Stimulated activated CD4-positive, alpha-beta T cell treated with anti-CD3 and anti-CD28 coated beads, TNF-alpha, amount 100 ng/mL, for 24 hours (primary cell): ENCODE results near the gene SELE.
A peak's percentile ranks its signal among the peaks of the same experiment; 100 is the strongest.
"Not testable (repeated sequence)": the region's sequence is repeated elsewhere in the genome, so short reads cannot be mapped to it uniquely, and the experiment has no call there.

ENCODE experiments used
- DNase-seq, 3 experiments: peaks; one replicate each; pipeline ENCODE4 v3.0.0-alpha.2; 2020; ENCODE audit warnings: low read depth in 3 of 3

The SELE gene

DNA sequence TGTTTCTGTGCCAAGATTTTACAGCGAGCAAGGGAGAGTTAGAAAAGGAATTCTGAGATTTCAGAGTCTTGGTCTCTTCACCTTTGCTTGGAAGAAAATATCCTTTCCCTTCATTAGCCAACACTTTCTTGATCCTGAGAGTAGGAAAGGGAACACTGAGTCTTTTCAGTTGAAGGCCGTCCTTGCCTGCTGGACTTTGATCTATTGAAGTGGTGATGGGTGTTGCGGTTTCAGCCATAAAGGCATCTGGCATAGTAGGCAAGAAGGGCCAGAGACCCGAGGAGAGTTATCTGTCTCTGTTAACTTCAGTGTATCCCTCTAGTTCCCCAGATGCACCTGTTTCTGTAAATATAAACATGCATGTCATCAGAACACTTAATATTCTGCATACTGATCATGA lies 9.7 kb downstream of the SELE start:
- no peak for DNase-seq

DNA sequence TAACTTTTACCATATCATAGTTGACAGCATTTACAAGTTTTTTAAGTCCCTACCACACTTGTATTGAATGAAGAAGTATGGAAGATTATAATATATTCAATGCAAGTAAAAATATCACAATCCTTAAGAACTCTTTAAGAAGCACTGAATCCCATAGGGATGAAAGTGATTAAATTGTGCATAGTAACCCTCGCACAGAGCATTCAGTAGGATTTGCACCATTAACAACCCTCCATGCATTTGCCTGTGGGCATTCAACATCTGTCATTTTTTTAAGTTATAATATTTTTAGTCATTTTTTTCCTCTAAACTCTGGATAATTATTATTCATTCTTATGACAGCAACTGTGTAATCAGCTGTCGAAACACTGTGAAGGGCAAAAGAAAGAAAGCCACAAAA lies 10.1 kb downstream of the SELE start:
- DNase-seq = no peak

DNA sequence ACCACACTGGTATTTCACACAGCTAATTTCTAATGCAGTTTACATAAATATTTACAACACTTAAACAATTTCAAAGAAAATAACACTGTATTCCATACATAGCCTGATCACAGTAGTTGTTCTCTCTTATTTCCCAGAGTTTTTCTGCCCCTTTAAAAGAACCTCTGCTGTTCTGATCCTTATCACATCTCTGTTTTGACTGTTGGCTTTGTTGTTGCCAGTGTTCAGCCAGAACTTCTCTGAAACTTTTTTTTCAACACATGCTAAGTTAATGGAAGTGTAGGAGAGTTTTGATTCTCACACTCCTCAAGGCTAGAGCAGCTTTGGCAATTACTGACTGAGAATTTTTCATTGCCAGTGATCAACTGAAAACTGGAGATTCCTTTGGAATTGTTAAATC lies 11.1 kb downstream of the SELE start:
- DNase-seq = no peak

DNA sequence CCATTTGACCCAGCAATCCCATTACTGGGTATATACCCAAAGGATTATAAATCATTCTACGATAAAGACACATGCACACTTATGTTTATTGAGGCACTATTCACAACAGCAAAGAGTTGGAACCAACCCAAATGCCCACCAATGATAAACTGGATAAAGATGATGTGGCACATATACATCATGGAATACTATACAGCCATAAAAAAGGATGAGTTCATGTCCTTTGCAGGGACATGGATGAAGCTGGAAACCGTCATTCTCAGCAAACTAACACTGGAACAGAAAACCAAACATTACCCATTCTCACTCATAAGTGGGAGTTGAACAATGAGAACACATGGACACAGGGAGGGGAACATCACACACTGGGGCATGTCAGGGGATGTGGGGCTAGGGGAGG lies 18.8 kb downstream of the SELE start:
- DNase-seq = not testable (repeated sequence)

DNA sequence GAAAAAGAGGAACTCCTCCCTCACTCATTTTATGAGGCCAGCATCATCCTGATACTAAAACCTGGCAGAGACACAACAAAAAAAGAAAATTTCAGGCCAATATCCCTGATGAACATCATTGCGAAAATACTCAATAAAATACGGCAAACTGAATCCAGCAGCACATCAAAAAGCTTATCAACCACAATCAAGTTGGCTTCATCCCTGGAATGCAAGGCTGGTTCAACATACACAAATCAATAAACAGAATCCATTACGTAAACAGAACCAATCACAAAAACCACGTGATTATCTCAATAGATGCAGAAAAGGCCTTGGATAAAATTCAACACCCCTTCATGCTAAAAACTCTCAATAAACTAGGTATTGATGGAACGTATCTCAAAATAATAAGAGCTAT lies 20.8 kb downstream of the SELE start:
- DNase-seq = not testable (repeated sequence)

DNA sequence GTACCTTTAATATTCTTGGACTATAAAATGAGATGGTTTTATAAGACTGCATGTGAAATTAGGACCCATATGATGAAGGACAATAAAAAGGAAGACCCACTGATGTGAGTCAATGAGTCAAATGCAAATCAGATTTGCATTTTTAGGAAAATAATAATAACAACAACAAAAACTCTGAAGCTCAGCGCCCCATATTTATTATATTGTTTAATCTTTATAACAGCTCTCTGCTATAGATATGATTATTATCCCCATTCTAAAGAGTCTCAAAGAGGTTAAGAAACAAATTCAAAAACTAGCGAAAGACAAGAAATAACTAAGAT lies 21.6 kb downstream of the SELE start:
- no peak for DNase-seq

DNA sequence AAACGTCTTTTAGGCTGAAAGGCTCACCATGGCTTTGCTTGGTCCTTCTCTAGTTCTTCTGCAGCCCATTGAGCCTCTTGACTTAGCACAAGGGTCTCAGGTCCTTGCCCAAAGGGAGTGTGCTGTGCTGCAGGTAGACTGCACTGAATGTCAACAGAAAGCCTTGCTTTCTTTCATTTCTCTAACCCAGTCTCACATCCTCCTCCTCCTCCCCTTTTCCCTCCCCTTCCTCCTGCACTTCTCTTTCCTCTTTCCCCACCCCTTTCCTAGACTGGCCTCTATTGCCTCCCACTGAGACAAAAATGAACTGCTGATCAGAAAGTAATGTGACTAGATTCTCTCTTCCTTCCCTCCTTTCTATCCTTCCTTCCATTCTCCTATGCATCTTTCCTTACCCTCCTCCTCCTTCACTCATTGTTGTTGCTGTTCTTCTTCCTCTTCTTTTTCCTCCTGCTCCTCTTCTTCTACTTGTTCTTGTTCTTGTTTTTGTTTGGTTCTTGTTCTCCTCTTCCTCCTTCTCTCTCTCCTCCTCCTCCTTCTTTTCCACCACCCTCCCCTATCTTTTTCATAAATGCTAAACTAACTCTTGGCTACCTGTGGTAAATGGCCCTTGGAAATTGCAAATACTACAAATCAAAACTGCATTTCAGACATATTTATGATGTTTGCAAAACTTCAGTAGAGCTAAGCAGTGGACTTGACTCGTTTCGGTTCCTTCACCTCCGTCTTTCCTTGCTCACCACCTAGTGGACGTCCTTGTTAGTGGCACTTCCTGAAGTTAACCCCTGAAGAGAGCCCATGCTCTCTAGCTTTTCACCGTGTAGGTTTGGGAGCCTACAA lies 22.2 kb downstream of the SELE start, which contains the start of gene SELL:
TSS of gene SELL (minus strand) at position 152 of the 840 bp plus-strand sequence. CDS start at position 30, 122 bp downstream.
- peak; percentile 55 to 70 (median 64) for DNase-seq

DNA sequence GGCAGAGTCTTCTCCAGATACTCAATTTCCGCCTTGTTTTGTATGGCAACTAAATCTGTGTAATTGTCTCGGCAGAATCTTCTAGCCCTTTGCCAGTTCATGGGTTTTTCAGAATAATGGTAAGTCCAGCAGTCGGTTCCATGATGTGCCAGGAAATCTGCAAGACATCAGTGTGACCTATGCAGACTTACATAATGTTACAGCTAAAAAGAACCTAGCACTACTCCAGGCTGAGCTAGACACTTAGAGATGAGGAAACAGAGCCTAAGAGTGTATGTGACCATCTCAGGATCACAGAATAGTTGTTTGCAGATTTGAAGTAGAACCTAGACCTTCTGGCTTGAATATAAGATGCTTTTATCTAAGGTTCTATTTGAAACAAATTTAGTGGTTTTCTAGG lies 25.2 kb downstream of the SELE start:
- no peak for DNase-seq

DNA sequence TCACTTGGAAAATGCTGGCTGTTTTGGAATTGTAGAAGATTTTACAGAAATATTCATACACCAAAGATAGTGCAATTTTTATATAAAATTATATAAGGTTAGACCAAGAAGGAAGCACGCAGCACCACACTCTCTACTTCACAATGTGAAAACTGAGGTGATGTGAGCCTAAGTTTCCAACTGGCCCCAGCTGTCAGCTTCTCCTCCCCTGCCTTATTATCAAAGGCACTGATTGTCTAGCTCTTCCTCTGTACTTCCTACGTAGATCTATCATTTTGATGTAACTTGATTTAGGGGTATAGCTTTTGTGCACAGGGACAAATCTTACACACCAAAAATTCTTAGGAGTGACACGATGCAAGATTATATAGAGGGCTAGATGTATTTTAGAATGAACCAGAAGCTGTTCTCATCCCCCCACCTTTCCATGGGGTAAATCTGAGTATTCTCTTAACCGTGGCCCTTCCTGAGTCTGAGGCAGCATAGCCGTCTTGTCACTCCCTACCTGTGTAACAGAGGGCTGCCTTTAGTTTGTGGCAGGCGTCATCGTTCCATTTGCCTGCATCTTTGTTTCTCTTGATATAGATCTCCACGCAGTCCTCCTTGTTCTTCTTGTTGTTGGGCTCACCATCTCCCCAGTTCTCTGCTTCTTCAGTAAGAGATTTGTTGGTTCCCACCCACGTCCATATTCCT lies 25.8 kb downstream of the SELE start:
- DNase-seq = no peak

DNA sequence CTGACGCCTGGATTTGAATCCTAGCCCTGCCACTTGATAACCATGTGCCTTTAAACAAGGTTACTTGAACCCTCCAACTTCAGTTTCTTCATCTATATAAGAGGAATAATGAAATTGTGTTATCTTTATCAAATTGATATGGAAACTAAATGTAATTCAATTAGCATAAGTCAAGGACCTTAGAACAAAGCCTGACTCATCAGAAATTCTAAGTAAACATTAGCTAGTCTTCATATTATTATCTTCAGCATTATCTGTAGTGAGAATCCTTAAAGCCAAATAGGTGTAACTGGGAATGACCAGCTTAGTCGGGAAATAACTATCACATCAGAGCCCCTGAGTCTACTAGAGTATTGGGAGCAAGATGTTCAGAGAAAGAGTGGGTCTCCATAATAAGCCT lies 29.1 kb downstream of the SELE start:
- DNase-seq = no peak

DNA sequence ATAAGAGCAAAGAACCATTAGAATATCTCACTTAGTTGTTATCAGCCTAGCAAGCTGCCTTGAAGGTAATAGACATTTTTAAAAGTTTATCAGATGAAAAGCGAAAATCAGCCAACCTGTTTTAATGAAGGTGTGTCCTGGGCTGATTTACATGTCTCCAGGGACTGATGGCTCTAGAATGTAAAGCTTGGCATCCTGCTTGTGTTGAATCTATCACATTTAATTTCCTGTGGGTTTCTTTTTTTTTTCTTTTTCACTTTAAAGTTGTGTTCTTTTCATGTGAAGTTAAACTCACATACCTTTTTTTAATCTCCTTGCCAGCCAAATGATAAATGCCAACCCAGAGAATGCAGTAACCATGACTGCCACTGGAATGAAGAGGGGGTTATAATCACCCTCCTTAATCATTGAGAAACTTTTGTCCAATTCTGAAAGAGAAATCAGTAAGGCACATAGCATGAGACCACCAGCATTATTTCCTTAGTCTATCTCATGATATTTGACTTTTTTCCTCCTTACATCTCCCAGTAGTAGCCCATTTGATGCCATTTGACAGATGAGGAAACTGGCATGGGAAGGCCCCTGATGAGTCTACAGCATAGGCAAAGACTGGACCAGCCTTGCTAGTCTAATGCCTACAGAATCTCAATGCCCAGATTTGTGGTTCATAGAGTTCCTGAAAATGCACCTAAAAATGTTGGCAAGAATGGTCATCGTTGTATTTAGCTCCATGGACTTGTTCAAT lies 32.4 kb downstream of the SELE start:
- DNase-seq = no peak

DNA sequence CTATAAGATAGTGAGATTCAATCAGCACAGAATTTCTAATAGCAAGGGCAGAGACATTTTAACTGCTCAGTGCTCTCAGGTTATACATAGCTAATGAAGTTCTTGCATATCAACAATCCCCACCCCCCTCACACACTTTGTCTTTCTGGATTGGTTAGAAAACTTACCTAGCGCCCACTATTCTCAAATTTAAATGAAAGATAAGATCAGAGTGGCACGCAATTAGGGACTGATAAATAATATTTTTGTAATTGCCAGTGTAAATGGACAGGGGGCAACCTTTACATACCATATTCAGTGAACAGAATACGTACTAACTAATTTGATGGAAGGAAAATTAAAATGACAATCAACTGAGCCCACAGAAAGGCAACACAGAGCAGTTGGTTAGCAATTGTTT lies 34.2 kb downstream of the SELE start:
- DNase-seq = no peak

DNA sequence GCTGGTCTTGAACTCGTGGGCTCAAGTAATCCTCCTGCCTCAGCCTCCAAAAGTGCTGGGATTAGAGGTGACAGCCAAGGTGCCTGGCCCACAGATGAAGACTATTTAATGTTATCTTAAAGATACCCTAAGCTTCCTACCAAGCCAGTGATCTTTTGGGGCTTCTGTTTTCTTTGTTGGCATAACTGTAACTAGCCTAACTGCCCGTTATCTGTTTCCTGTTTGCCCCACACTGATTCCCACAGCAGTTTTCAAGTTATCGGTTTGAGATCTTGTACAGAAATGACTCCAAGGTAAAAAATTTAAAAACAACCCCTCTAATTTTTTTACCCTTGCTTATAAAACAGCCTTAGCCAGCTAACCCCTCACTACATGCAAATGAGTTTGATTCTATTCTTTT lies 34.9 kb downstream of the SELE start:
- DNase-seq = no peak

DNA sequence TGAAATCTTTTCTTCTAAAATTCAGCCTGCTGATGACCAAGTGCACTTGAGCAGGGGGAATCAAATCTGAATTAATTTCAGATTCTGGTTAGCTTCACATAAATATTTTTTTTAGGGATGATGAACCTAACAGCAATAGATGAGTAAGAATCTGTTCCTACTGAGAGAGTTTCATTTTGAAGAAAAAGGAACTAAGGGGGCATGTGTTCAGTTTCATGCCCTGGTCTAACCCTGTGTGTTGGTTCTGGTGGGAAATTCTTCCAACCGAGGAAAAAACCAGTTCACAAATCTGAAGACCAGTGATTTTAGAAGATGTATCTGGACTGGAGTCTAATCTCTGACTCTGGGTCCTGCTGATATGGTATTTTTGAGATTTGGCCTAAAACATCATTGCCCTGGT lies 36.1 kb downstream of the SELE start:
- DNase-seq = no peak

DNA sequence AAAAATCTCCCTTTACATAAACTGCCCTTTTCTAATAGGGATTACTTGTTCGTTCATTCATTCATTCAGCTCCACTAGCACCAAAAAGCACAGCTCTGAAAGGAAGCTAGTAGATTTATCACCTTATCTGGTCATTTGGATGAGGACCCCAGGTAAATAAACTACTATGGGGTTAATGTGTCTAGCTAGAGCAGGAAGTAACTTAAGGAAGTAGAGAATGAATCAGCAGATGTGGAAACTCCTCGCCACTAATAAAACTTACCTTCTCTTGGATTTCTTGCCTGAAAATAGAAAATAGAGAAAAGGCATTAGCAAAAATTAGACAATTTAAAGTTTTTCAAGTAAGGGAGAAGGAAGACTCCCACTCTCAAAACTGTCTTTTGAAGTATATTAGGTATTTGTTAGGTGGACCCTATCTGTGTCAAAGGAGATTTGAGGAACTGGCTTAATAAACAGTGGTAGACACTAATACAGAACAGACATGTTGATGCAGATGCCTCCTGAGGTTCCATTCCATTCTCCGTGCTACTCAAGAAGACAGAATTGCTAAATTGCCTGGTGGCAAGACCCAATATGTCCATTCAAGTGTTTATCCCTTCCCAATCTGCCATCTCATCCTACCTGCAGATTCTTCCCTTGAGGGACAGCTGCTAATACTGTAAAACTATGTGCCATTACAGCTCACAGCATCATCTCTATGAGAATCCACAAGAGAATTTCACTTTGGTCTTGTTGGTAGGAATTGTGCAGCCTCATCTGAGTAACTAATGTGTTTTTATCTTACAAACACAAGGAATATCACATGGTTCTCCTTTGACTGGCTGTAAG lies 37.4 kb downstream of the SELE start:
- no peak for DNase-seq

DNA sequence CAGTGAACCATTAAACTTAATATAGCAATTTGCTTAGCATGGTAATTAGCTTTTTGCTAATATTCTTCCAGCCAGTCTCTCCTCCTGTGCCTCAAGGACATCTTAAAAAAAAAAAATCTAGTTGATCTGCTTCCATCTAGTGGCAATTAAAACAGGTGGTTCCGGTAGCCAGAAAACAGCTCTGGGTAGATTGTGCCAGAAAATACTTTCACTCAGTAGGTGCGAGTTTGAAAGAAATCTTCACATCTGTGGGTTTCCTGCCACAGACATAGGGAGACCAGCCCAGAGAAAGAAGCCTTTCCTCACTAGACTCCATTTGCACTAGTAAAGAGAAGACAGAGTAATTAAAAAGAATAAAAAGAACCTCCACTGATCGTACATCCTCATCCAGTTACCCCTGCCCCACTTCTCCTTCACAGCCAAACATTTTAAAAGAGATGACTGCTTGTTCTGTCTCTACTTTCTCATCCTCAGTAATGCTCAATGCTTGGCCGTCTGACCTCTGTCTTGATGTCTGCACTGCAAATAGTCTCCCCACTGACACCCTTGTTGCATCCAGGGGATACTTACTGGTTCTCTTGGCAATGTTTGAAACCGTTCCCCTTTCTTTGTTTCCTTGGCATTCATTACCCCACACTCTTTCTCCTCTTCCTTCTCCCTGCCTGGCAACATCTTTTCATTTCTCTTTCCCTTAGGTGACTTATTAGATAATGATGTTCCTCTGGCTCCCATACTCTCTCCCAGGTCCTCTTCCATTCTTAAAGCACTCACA lies 39.4 kb downstream of the SELE start:
- no peak for DNase-seq

DNA sequence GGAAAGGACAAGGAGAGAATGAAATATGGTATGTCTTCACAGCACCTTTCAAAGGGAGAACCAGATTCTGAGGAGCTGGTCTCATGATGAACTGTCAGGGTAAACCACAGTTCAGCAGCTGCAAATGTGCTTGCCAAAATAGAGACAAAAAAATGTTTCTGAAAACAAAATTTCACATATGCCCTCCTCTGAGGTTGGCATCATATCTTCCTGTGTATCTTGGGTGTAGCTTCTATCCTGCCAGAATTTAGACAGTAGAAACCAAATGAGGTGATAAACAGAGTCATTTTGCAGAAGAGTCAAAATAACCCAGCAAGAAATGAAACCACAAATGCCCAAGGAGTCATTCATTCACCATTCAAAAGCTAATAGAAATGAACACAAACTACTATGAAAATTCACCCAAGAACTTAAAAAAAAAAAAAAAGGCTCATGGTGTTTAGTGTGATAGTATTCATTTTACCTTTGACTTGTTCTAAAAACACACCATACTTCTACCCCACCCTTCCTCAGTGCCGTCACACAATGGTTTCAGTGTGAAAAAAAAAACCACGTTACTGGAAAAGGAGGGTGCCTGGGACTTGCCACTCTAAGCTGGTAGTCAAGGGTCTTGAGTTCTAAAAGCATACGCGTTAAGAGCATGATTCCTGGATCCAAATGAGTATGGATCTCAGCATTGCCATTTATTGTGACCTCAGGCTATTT lies 41.0 kb downstream of the SELE start:
- DNase-seq = no peak

DNA sequence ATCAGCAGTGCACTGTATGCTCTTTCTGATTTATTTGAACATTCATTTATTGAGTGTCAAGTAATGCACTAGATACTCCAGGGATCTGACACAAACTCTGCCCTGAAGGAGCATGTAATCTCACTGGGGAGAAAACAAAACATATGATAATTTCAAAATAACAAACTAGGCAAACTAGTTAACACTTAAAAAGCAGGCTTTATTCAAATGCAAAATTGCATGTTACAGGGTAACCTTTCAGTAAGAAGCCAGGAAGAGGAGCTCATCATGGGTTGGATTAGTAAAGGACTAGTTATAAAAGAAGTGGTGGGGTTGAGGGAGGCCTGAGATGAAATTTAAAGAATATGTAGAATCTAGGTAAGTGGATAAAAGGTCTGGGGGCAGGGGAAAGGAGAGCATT lies 43.4 kb downstream of the SELE start:
- no peak for DNase-seq

DNA sequence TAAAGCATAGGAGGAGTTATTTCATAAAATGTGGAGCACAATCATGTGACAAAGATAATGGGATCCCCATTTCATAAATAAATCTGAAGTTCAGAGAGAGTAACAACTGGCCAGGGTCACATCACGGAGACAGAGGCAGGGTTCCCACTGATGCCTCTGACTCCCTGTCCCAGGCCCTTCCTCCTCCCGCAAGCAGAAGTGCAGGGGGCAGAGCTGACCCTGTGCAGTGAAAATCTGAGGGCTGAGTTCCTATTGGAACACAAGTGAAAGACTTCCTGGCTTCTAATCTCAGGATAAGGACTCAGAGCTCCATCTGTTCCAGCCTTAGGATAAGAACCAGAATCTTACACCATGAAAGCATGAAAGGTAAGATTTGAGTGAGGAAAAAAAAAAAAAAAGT lies 44.5 kb downstream of the SELE start:
- no peak for DNase-seq

DNA sequence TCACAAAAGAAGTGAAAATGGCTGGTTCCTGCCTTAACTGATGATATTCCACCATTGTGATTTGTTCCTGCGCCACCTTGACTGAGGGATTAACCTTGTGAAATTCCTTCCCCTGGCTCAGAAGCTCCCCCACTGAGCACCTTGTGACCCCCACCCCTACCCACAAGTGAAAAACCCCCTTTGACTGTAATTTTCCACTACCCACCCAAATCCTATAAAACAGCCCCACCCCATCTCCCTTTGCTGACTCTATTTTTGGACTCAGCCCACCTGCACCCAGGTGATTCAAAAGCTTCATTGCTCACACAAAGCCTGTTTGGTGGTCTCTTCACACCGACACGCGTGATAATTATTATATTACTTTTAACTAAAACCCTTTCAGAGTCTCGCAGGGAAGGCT lies 45.5 kb downstream of the SELE start:
- not testable (repeated sequence) for DNase-seq
